Neural crest cell (in vitro differentiated cells): ENCODE results near the gene CPD. TPM values are rescaled to one million over a fixed set of nuclear protein-coding genes. Genes with fewer than 3 reads are reported as not detected.

Experiments used
- DNase-seq: peaks from one replicate; pipeline ENCODE4 v3.0.0; 2021; ENCODE audit warnings: low read depth, mixed read lengths, low spot score
- H3K27ac Mint-ChIP-seq: one replicate; pipeline ENCODE4 v1.8.0; 2021; ENCODE audit warnings: mild to moderate bottlenecking, mixed read lengths; ENCODE audit not compliant: unreplicated experiment
- H3K27me3 Mint-ChIP-seq: 2 replicates; pipeline ENCODE4 v1.8.0; 2021; ENCODE audit warnings: low read depth, mild to moderate bottlenecking, mixed read lengths
- H3K36me3 Mint-ChIP-seq: 2 replicates; pipeline ENCODE4 v1.8.0; 2021; ENCODE audit warnings: low read depth, mild to moderate bottlenecking, mixed read lengths
- H3K4me1 Mint-ChIP-seq: 2 replicates; pipeline ENCODE4 v1.8.0; 2021; ENCODE audit warnings: mixed read lengths
- H3K4me3 Mint-ChIP-seq: one replicate; pipeline ENCODE4 v1.8.0; 2021; ENCODE audit warnings: mild to moderate bottlenecking, mixed read lengths
- H3K9me3 Mint-ChIP-seq: 2 replicates; pipeline ENCODE4 v1.8.0; 2021; ENCODE audit warnings: mixed read lengths
- CTCF ChIP-seq: fragments of 200-600 bp; sonication (generic); conservative IDR thresholded peaks from 2 replicates; pipeline ENCODE4 v1.5.0; 2021; ENCODE audit warnings: antibody characterized with exemption, mild to moderate bottlenecking
- total RNA-seq: library from RNA; stranded (reverse); gene quantifications from 2 replicates; pipeline ENCODE4 v1.2.1, GENCODE V29; 2021

CPD gene
- total RNA-seq, 1 donor from 2014 or later = 48.4 TPM

- Mint-ChIP-seq H3K27me3 (peaks cover 4% of the 10 kb centered on the region), H3K9me3 (peaks cover under 1% of the 10 kb centered on the region), H3K4me1 (peaks cover 13% of the 10 kb centered on the region), H3K27ac (peak overlapping the region; percentile 46), H3K4me3 (no peak overlapping the region), H3K36me3 (no peaks in the 10 kb centered on the region)
- no peak for TF ChIP-seq CTCF
- no peak for DNase-seq
Measured at GRCh38 chr17:30368912-30369720, 9.6 kb upstream of the CPD start.

- DNase-seq = no peak
- H3K36me3 Mint-ChIP-seq = no peaks in the 10 kb centered on the region
- peaks cover 4% of the 10 kb centered on the region for H3K27me3 Mint-ChIP-seq
- peaks cover 13% of the 10 kb centered on the region for H3K4me1 Mint-ChIP-seq
- TF ChIP-seq CTCF = no peak
- H3K4me3 Mint-ChIP-seq = no peak overlapping the region
- no peak overlapping the region for H3K27ac Mint-ChIP-seq
- no peaks in the 10 kb centered on the region for H3K9me3 Mint-ChIP-seq
Measured at GRCh38 chr17:30369995-30370394, 8.7 kb upstream of the CPD start.

DNA sequence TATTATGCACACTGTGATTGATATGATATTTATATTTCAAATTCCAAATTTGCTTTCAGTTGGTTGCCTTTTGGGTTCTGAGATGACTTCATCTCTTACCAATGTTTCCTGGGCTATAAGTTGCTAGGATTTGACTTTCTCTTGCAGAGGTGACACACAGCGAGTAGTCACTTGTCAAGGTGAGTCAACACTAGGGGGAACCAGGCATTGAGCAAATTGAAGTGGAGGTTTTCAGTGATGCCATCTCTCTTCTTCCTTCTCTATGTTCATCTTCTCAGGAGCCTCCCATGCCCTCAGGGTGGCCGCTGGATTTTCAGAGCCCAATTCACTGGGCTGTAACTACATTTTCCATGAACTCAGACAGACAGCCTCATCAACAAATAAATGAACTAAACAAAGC is 6.0 kb upstream of the CPD start:
- Mint-ChIP-seq H3K4me1 (peaks cover 27% of the 10 kb centered on the region), H3K4me3 (no peak overlapping the region), H3K27me3 (peaks cover 17% of the 10 kb centered on the region), H3K27ac (no peak overlapping the region), H3K36me3 (no peaks in the 10 kb centered on the region), H3K9me3 (no peaks in the 10 kb centered on the region)
- no peak for TF ChIP-seq CTCF
- no peak for DNase-seq

- H3K36me3 Mint-ChIP-seq = no peaks in the 10 kb centered on the region
- H3K27me3 Mint-ChIP-seq = peaks cover 21% of the 10 kb centered on the region
- DNase-seq = no peak
- peaks cover 33% of the 10 kb centered on the region for H3K4me1 Mint-ChIP-seq
- TF ChIP-seq CTCF = no peak
- H3K9me3 Mint-ChIP-seq = no peaks in the 10 kb centered on the region
- no peak overlapping the region for H3K27ac Mint-ChIP-seq
- no peak overlapping the region for H3K4me3 Mint-ChIP-seq
Measured at GRCh38 chr17:30375661-30376060, 3.1 kb upstream of the CPD start.

DNA sequence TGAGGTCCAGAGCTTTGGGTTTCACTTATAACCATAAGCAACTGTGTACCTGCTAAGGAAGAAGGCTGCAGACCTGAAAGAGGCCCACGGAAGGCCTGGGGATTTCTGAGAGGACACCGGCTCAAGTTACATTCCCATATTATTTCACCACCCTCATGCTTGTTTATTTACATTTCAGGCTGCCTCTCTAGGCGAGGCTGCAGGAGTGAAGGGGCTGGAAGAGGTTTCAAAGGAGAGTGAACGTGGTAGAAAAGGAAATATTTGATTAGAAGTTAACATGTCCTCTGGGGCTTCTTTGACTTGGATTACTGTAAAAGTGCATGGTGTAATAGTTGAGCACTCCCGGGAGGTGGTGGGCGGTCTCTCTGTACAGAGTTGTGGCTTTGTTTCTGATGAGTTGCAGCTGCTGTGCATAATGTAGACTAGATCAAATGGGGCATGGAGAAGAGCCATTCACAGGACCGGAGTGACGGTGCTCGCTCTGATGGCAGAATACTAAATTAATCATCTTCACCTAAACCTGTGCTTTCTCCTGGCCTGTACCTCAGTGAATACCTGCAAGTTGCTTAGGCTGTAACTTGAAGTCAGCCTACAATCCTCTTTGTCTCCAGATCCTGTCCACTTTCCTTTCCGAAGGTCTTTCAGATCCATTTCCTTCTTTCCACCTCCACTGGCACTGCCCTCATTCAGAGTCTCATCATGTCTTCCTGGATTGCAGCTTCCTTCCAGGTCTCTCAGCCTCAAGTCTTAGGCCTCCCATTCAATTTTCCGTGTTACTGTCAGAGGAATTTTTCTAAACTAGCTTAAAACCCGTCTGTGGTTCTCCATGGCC is 1.9 kb upstream of the CPD start:
- Mint-ChIP-seq H3K36me3 (no peaks in the 10 kb centered on the region), H3K27ac (no peak overlapping the region), H3K4me3 (peak overlapping the region; percentile 90), H3K9me3 (no peaks in the 10 kb centered on the region), H3K4me1 (peaks cover 43% of the 10 kb centered on the region), H3K27me3 (peaks cover 21% of the 10 kb centered on the region)
- TF ChIP-seq CTCF = no peak
- no peak for DNase-seq
